Measurements from ENCODE around the gene TECR.
A peak's percentile ranks its signal among the peaks of the same experiment; 100 is the strongest.

The TECR gene, protein sequence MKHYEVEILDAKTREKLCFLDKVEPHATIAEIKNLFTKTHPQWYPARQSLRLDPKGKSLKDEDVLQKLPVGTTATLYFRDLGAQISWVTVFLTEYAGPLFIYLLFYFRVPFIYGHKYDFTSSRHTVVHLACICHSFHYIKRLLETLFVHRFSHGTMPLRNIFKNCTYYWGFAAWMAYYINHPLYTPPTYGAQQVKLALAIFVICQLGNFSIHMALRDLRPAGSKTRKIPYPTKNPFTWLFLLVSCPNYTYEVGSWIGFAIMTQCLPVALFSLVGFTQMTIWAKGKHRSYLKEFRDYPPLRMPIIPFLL

DNA sequence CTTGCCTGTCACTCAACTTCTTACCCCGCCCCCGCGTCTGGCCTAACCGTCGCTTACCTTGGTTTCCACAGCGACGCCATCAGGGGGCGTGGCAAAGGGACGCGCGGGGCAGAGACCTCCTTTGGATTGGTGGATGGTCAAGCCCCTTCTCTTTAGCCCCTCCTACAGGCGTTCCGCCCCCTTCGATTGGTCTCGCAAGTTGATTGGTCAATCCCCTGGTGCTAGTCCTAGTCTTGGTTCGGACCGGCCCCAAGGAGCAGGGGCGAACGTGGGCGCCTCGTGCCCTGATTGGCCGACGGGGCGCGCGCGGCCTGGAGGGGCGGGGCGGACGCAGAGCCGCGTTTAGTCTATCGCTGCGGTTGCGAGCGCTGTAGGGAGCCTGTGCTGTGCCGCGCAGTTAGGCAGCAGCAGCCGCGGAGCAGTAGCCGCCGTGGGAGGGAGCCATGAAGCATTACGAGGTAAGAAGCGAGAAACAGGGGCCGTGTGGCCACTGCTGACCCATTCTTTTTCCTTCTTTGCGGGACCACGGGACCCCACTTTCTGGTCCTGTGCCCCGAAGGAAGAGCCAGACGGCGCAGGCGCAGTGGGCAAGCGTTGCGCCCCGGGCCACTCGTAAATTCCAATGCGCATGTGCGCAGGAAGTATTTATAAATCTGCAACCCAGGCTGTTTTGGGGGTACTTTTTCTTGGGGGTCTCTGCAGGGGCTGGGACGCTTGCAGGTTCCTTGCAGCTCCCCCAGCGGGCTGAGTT is at the start of gene TECR:
TECR (plus strand) TSS at position 341 of the 751 bp plus-strand sequence; CDS start at position 444, 103 bp downstream.
- peak; percentile 94 for TF ChIP-seq POLR2A (IDR thresholded peaks at IDR 0.05; ENCODE audit: low read depth, low read length)
- FAIRE-seq (peak; percentile 84), DNase-seq (ENCODE audit: insufficient read length, low spot score) (peak; percentile 88)

DNA sequence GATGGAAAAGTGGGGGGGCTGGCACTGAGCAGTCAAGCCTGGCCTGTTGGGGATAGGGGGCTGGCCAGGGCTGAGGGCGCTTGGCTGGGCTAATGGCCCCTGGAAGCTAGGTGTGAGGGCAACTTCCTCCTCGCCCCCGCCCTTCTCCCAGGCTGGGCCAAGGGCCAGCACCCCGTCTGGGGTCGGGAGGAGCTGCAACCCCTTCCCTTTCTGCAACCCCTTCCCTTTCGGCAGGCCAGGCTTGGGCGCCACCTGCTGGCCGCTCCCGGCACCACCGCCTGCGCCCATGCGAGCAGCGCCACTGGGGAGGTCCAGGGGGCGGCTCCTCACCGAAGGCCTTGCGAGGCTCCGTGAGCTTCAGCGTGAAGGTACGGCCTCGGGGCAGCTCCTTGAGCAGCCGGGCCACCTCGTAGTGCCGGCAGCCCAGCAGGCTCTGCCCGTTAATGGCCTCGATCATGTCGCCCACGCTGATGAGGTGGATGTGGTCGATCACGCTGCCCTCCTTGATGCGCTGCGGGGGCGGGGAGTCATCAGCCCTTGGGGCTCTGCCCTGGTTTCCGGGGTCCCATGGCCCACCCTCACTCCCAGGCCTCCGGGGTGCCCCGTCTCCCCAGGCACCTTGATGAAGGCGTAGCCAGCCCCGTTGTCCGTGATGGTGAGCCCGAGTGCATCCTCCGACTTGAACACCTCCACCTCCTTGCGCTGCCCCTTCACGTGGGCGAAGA is 49.3 kb upstream of the TECR start:
- TF ChIP-seq POLR2A (IDR thresholded peaks at IDR 0.05; ENCODE audit: low read depth, low read length) = no peak
- DNase-seq (ENCODE audit: insufficient read length, low spot score) (no peak), FAIRE-seq (no peak)

DNA sequence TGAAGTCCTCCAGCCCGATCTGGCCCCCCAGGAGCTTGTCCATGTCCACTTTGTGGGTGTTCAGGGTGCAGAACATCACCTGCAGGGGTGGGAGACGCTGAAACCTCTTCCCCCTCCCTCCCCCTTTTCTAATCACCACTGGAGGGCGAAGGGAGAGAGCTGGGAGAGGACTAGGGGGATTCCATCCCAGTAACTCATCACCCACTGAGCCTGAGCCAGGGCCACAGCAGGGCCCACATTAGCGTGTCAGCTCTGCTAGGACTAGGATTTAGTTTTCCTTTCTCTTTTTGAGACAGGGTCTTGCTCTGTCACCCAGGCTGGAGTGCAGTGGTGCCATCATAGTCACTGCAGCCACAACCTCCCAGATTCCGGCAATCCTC is 48.7 kb upstream of the TECR start:
- DNase-seq (ENCODE audit: insufficient read length, low spot score) (no peak), FAIRE-seq (no peak)
- no peak for TF ChIP-seq POLR2A (IDR thresholded peaks at IDR 0.05; ENCODE audit: low read depth, low read length)

DNA sequence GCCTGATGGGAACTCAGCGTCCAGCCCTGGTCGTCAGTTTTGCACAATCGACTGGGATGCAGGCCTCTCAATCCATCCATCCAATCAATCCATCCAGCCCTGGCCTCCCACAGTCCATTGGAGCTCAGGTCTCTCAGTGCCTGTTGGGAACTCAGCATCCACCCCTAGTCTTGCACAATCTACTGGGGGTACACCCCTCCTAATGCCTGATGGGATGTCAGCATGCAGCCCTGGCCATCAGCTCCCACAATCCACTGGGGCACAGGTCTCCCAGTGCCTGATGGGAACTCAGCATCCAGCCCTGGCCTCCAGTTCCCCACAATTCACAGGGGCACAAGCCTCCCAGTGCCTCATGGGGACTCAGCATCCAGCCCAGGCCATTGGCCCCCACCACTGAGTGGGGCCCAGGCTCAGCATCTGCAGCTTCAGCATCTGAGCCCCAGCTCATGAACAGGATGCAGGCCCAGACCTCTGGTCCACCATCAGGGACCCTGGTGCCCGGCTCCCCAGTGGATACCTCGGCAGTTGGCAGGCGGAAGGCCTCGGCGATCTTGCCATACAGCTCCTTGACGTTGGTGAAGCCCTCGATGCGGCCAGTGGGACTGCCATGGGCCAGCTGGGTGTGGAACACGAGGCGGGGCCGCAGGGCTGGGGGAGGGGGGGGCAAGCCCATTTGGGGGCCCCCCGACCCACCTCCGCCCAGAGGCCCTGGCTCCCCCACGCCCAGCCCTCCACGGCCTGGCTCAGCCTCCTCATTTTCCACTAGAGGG is 47.0 kb upstream of the TECR start:
- no peak for TF ChIP-seq POLR2A (IDR thresholded peaks at IDR 0.05; ENCODE audit: low read depth, low read length)
- FAIRE-seq = no peak
- DNase-seq (ENCODE audit: insufficient read length, low spot score) = no peak

DNA sequence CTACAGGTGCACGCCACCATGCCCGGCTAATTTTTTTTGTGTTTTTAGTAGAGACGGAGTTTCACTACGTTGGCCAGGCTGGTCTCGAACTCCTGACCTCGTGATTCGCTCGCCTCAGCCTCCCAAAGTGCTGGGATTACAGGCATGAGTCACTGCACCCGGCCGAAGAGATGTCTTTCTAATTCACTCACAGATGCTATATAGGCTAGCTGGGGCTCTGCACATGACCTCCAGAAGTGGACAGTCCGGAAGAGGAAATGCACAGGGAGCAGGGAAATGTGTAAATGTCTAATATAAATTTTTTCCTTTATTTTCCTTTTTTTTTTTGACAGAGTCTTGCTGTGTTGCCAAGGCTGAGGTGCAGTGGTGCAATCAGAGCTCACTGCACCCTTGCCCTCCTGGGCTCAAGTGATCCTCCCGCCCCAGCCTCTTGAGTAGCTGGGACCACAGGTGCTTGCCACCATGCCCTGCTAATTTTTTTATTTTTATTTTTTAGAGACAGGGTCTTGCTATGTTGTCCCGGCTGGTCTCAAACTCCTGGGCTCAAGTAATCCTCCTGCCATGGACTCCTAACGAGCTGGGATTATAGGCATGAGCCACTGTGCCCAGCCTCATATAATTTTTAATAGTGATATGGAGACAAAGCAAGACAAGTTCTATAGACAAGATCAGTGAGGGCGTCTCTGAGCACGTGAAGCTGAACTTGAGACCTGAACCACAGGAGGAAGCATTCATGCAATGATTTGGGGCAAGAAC is 41.8 kb upstream of the TECR start:
- DNase-seq (ENCODE audit: insufficient read length, low spot score) (no peak), FAIRE-seq (no peak)
- TF ChIP-seq POLR2A (IDR thresholded peaks at IDR 0.05; ENCODE audit: low read depth, low read length) = no peak

DNA sequence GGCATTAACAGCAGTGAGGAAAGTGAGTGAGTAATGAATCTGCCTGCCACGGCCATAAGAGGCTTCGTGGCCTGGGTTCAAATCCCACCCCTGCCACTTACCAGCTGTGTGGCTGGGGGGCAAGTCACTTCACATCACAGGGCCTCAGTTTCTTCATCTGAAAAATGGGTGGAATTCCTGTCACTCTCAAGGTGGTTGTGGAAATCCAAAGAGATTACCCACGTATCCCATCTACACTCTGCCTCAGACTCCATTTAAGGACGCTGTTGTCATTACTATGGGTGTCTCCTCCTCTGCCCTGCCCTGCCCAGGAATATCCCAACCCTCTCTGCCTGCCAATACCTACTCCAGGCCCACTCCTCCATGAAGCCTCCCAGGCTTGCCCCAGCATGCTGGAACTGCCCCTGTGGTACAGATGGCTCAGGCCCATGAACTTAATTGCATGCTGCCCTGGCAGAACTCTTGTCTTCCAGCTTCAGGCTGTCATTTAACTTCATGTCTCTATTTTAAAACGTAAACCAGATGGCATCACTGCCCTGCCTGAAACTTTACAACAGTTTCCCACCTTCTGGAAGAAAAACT is 36.5 kb upstream of the TECR start:
- no peak for TF ChIP-seq POLR2A (IDR thresholded peaks at IDR 0.05; ENCODE audit: low read depth, low read length)
- DNase-seq (ENCODE audit: insufficient read length, low spot score) (no peak), FAIRE-seq (no peak)

DNA sequence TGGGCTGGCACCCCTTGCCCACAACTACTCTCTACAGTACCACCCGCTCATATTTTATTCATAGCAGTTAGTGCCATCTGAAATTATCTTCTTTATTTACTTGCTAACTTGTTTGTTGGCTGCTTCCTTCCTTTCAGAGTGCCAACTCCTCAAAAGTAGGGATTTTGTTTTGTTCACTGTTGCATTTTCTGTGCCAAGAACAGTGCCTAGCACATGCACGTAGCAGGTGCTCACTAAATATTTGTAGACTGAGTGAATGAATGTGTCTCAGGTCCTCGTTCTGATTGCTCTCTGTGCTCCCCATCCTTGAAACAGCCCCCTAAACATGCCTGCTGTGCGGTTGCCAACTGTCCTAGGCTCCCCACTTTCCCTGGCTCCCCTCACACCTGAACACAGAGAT is 35.0 kb upstream of the TECR start:
- DNase-seq (ENCODE audit: insufficient read length, low spot score) (no peak), FAIRE-seq (no peak)
- TF ChIP-seq POLR2A (IDR thresholded peaks at IDR 0.05; ENCODE audit: low read depth, low read length) = no peak

DNA sequence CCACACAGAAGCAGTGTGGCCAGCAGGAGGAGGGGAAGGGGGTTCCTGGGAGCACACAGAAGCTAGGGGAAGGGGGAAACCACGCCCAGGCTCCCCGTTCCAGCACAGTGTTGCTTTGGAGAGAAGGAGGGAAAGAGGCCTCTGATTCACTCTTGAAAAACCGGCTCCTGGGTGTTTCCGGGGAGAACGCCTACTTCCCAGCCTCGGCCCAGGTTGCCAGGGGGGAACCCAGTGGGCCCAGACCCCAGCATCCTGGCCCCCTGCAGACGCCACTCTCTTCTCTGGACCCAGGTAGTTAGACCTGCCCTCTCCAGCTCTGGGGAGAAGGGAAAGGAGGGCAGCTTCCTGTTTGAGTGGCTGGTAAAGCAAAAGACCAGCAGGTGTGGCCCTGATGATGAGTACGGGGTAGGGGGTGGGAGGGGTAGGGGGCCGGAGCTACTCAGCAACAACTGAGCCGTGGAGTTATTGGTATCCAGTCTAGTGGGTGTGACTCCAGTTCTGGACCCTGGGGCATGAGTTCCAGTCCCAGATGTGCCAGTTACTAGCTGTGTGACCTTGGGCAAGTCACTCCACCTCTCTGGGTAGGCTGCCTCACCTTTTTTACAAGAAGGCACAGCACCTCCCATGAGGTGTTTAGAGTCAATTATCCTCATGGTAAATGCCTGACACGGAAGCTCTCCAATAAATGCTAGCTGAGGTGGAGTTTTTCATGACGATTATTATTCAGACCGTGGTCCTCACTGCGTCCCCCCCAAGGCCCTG is 34.3 kb upstream of the TECR start:
- no peak for DNase-seq (ENCODE audit: insufficient read length, low spot score)
- TF ChIP-seq POLR2A (IDR thresholded peaks at IDR 0.05; ENCODE audit: low read depth, low read length) = no peak
- no peak for FAIRE-seq

DNA sequence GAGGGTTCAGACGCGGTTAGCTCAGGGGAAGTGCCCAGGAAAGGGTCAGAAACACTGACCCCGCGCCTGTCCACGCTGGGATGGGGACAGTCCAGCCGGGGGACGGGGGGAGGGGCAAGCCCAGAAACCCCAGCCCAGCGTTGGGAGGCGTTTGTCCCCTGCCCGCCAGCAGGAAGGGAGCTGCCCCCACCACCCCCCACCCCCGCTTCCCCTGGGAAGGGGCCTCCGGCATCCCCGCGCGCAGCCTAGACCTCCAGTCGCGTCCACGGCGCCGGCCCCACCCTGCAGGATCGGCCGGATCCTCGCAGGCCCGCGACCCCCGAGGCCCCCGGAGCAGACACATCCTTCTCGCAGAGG is 33.7 kb upstream of the TECR start:
- DNase-seq (ENCODE audit: insufficient read length, low spot score) (no peak), FAIRE-seq (no peak)
- TF ChIP-seq POLR2A (IDR thresholded peaks at IDR 0.05; ENCODE audit: low read depth, low read length) = no peak

DNA sequence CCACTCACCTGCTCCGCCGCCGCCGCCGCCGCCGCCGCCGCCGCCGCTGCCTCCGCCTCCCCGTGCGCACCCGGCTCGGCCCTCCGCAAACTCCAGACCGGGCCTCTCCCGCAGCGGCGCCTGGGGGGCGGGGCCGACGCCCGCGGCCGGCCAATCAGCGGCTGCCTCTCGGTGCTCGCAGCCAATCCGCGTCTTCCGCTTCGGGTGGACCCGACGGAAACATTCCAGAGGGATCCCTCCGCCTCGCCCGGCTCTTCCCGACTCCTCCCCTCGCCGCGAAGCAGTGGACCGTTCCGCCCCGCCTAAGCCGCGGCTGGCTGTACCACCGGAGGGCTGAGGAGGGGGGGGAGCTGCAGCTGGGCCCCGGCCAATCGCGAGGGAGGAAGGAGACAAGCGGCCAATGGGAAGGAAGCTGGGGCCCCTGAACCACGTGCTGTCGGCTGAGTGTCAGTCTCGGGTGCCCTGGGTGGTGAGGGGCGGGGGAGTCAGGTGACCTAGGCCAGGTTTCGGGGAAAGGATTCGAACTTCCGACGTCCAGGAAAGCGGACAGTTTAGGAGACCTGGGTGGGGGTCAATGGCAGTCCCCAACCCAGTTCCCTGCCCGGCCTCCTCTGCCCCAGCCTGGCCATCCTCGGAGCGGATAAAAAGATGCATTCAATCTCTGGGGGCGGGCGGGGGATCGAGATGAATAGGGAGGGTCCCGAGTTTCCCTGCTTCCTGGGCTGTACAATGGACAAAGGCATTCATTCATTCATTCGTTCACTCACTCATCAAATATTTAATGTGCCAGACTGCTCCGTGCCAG is 33.2 kb upstream of the TECR start, which contains the start of gene GIPC1:
GIPC1 (minus strand) TSS at position 99 of the 805 bp plus-strand sequence. CDS start 13,151 bp downstream, outside the sequence.
- DNase-seq (ENCODE audit: insufficient read length, low spot score) (peak; percentile 97), FAIRE-seq (no peak)
- peak; percentile 6; the same call in 1 of the 2 replicates for TF ChIP-seq POLR2A (IDR thresholded peaks at IDR 0.05; ENCODE audit: low read depth, low read length)

DNA sequence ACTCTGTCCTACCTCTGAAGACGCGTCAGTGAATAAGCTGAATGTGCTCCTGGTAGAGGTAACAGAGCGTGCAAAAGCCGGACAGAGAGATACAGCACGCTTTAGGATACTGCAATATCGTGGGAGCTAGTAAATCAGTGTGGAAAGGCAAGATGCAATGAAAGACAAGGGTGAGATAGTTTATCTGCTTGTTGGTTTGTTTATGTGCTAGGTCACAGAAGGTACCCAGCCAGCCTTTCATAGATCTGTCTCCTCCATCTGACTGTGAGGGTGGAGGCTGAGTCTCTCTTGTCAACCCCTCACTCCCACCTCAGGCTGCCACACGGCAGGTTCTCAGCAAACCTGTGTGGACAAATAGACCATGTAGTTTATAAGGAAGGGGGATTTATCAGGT is 32.6 kb upstream of the TECR start:
- DNase-seq (ENCODE audit: insufficient read length, low spot score) = no peak
- no peak for TF ChIP-seq POLR2A (IDR thresholded peaks at IDR 0.05; ENCODE audit: low read depth, low read length)
- FAIRE-seq = no peak

Data from H54 (cell line).